GM18873 (cell line): Measurements from ENCODE around the gene ADAMTS17.

Experiments
- ATAC-seq: cut with Tn5 transposase; IDR thresholded peaks from one replicate; pipeline ENCODE4 v1.9.1; 2021; ENCODE audit warnings: mild to moderate bottlenecking, moderate library complexity, moderate number of reproducible peaks; ENCODE audit not compliant: unreplicated experiment, low FRiP score

The ADAMTS17 gene

DNA sequence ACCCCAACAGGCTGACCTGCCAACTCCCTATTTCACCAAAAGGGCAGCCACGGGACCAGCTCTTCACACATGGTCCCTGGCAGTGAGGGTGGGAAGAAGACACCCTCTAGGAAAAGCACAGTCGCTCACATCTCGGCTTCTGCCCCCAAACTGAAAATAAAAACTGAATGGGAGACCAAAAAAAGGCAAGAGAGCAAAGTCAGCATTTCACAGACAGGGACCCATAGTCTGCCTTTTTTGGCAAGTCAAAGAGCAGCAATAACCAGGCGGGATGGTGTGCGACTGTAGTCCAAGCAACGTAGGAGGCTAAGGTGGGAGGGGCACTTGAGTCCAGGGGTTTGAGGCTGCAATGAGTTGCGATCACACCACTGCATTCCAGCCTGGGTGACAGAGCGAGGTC lies 154.1 kb downstream of the ADAMTS17 start:
- ATAC-seq, result no peak

DNA sequence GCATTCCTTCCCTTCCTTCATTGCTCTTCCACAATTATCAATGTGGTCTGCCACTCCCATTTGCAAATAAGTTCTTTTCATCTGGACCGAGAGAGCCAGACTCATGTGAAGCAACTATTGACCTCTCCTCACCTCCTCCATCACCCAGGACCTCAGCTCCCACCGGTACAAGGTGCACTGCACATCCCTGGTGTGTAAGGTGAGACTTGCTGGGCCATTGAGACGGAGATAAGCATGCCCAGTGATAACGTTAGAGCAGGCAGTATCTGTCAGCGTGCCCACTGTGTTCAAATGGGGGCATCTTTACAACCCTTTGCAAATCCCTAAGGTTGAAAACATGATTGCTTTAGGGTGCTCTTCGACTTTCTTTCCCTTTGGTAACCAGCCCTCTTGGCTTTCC lies 154.8 kb downstream of the ADAMTS17 start:
- no peak for ATAC-seq

DNA sequence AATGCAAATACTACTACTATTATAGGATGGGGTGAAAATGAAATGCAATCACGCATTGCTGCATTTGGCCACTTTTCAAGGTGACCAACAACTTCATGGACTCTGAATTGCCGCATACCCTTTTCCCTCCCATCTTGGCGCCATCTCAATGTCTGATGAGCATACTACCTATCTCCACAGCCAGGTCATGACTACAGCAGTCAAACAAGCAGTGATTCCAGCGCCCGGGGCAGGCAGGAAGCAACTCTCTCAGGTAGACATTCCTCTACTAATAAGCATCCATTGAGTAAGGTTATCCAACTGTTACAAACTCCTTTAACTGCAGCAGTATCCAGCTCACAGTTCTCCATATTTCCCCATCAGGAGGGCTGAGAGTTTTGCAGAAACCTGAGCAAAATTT lies 155.4 kb downstream of the ADAMTS17 start:
- ATAC-seq, result no peak

DNA sequence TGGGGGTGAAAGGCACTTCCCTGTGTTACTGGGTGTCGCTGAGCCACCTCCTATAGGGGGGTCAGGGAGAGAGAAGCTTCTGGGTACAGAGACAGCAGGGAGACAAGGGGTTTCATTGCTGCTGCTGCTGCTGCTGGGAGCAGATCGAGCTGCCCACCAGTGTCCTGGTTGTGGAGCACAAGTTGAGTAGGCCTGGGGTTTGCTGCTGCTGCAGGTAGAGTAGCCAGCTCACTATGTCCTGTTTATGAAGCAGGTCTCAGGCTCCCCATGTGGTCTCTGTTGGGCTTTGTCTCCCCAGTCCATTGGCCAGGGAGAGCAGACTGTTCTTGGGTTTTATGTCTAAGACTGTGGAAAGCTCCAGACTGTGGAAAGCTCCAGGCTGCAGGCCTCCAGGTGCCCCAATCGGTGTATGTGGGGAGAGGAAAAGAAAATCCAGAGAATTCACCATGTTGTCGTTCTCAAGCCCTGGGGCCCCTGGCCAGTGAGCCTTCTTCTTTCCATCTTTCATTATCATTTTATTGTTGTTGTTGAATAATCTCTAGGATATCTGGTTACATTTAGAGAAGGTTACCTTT lies 157.8 kb downstream of the ADAMTS17 start:
- no peak for ATAC-seq

DNA sequence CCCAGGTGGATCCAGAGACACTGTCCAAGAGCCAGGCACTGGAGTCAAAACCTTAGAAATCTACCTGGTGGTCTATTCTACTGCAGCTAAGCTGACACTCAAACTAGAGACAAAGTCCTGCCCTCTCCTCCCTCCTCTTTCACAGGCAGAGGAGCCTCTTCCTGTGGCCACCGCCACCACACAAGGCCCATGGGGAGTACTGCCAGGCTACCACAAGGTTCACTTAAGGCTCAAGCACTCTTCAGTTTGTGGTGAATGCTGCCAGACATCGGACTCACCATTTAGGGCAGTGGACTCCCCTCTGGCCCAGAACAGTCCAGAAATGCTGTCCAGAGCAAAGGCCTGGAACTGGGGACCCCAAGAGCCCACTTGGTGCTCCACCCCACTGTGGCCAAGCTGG lies 160.9 kb downstream of the ADAMTS17 start:
- ATAC-seq, result no peak

DNA sequence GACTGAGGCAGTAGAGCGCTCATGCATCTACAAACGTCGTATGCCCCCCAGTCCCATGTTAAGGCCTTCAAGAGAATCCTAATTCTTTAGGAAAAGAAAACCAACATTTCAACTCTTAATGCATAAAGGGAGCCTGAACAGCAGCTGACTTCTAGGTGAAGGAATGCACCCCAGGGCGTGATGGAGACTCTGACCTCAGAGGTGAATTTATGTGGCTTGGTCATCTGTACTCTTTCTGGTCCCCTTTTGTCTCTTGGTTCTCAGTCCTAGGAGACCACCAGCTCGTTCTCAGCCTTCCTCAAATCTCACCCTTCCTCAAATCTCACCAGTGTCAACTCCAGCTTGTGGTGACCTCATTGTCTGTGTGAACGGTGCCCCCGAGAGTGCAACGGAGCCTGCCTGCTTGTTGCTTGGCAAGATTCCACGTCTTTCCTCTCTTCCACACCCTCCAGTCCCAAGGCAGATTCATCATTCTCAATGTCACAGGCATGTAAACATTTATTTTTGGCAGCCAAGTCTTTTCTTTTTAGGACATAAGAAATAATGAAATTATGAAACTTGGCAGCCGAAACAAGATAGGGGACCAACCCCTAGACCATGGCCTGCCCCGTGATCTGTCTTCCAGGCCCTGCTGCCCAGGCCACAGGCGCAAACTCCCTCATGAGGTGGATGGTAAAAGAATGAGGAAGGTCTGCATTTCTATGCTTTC lies 166.2 kb downstream of the ADAMTS17 start:
- no peak for ATAC-seq

DNA sequence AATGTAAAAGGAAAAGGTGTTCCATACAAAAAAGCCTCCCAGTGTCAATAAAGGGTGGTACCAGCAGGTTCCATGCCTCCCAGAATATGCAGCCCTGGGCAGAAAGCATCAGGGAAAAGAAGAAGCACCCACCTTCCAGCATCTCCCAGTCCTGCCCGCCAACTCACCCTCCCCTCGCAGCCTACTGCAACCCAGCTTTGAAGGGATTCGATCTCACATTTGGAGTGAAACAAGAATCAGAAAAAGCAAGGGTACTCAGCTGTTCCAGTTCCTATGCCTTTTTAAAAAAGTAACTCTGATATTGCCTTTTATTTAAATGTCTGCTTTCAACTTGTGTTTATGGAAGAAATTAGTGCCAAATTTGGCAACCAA lies 166.9 kb downstream of the ADAMTS17 start:
- ATAC-seq, result no peak

DNA sequence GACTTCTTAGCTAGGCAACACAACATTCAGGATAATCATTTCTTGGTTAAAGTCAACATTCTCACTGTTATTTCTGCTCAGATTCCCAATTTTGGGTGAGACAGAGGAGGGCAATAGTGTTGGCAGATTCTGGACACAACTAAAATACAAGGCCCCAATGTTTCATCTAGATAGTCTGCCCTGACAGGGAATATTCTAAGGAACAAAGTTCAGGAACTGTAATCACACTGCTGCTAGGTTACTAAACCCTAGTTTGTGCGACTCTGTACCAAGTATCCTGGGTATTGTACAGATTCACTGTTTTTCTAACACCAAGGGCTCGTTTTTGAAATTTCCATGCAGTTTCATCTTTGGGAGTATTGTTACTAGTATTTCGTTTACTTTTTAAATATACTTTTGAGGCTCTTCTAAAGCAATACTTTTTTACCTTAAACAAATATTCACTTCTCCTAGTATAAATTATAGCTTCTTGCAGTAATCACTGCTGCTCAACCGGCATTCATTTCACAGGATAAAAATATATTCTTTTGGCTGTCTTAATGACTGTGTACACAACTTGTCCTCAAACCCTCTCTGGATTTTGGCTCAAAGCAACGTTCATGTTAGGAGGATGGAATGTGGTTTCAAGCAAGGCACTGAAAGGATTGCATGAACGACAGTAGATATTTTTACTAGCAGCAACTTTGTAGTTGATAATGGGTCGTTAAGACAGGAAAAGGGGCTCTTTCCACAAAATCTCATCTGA lies 167.4 kb downstream of the ADAMTS17 start:
- ATAC-seq, result no peak

DNA sequence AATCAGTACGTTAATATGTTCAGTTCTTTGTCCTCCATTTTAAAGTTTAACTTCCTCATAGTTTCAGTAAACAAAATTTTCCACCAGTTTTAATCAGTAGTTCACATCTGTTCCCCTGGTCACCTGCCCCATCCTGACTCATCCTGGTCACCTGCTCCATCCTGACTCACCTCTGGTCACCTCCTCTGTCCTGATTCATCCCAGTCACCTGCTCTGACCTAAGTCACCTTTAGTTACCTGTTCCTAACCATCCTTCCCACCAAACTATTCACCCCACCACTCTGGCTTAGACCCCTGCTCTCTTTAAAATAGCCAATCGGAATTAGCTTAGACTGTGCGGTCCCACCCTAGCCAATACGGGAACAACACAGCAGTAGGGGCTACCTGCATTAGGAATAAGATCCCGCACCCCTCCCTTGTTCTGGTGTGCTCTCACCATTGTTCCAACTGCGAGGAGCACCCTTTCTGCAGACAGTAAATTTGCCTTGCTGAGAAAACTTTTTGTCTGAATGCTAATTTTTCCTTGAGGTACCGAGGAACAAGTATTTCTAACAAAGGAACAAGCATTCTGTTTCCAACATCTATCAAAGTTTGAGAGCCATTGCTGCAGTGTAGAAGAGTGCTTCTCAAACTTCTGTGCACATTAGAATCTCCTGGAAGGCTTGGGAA lies 169.3 kb downstream of the ADAMTS17 start:
- no peak for ATAC-seq

DNA sequence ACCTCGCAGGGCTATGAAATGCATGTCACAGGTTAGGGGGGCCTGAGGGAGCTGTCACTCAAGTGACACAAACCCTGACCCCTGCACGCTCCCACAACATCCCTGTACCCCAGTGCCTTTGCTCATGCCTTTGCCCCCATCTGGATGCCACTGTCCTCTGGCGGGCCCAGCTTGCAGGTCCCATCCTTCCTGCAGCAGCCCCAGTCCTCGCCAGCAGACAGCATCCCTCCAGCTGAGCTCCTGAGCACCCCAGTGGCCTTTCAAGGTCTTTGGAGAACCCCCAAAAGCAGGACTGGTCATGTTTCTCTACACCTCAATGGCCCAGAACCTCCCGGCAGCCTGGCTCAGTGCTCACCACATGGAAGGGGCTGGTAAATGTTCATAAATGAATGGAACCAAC lies 170.4 kb downstream of the ADAMTS17 start:
- no peak for ATAC-seq

DNA sequence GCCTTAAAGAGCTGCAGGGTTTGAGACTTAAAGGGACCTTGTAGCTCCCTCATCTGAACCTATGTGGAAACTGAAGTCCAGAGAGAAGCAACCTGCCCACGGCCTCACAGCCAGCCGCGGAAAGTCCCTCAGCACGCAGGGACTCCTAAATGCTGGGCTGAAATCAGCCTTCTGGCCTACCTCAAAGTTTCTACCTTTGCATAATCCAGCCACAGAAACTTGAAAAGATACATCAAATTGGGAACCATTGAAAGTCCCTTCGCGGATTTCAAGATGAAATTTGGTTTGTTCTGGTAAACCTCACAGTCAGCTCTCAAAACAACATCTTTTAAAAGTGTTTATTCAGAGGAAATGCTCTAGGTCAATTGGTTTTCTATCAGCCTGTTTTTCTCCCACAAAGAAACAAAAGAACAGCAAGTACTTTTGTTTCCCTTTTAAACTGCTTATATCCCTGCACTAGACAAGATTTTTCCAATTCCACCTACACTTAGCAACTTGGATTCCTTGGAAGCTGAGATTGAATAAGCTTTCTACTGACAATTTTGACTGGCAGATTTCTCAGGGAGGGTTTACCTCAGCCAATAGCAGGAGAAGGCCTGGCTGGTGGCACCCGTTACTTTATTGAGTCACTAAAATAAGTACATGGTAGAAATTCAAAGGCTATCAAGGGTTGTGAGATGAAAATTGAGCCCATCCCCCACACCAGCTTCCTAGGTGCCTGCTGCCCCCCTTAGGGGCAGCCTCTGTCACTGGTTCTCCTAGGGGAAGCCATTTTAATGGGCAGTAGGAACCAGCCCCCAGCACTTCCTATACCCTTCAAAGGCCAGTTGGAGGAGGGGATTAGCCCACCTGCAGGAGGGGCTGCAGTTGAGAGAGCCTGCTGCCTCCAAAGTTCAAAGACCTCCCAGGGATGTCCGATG lies 171.2 kb downstream of the ADAMTS17 start:
- peak; percentile 96 for ATAC-seq

DNA sequence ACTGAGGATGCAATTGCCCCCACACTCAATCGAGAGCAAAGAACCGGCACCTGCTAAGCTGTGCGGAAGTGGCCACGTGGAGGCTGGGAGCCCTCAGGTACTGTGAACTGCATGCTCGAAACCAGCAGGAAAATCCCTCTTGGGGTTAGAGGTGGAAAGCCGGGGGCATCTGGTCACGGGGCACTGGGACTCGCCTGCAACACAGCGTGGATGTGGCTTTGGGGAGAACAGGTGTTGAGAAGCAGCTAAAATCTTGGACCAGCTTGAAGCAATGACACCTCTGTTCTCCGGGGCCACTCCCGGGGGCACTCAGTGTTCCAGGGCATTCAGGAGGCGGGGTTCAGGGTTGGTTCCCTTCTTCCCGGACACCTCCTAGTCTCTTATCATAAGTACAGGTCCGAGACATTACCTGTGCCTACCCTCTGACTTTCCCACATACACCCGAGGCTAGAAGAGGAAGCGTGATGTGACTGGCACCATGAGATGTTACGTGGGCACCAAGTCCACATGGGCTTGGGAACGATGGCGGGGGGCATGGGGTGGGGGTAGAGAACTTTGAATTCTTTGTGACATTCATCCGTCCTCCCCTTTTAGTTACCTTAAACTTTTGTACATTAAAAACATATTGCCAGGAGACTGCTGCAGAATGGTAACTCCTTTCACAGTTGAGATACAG lies 172.0 kb downstream of the ADAMTS17 start:
- no peak for ATAC-seq

DNA sequence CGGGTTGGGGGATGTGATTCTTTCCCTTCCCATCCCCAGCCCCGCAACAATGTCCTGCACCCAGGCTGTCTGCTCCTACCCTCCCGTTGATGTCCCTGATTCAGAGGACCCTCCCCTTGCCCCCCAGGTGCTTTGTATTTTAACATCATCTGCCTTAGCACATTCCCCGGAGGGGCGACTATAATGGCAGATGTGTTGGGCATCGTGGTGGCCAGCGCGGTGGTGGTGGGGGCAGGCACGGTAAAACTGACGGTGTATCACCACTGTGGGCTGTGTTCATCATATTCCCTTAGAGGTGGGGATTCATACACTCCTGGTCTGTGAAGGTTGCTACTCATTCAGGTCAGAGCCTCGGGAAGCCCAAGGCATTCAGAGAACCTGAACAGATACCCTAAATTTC lies 173.0 kb downstream of the ADAMTS17 start:
- no peak for ATAC-seq

DNA sequence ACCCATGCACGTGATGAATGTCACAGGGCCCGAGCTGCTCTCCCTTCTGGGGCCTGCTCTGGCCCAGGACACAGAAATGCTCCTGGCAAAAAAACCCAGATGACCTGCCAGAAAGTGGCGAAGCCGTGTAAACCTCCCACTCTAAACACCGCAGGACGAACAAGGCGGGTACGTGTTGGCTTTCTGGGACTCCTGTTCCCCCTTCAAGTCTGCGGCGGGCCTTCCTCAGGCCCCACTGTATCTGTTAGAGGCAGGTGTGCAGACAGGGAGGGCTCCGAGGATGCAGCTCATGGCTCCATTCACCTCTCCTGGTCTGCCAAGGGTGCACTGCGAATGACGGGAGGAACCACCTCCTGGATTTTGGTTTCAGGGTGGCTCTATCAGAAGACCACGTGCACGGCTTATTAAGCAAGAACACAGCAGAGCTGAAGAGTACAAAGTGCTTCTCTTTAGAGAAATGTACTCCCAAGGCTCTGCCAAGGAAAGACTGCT lies 173.8 kb downstream of the ADAMTS17 start:
- no peak for ATAC-seq

DNA sequence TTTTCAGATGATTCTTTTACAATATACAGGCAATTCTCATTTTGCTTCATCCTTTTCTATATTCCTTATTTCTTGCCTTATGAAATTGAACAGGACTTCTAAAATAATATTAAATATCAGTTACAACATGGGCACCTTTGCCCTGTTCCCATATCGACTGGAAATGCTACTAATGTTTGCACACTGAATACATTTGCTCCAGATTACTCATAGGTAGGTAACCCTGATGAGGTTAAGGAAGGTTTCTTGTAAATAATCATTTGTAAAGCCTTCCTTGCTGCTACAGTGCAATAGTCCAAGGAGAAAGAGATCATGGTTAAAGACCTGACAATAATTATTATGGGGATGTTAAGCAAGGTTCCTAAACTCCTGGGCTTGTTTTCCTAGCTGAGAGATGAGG lies 175.5 kb downstream of the ADAMTS17 start:
- no peak for ATAC-seq

DNA sequence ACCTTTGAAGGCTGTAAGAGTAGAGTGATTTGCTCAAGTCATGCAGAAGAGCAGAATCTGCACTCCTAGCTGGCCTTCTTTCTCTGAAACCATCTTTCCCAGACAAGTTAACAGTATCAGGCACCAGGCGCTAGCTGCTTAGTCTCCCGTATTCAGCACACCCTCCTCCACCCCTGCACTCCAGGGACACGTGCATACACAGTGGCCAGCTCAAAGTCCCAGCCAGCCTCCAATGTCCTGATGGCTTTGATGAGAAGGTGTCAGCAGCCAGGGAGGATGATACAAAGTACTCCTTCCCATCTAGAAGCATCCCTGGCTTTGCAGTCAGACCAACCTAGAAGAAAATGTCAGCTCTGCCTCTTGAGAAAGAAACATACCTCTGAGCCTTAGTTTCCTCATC lies 177.8 kb downstream of the ADAMTS17 start:
- no peak for ATAC-seq

DNA sequence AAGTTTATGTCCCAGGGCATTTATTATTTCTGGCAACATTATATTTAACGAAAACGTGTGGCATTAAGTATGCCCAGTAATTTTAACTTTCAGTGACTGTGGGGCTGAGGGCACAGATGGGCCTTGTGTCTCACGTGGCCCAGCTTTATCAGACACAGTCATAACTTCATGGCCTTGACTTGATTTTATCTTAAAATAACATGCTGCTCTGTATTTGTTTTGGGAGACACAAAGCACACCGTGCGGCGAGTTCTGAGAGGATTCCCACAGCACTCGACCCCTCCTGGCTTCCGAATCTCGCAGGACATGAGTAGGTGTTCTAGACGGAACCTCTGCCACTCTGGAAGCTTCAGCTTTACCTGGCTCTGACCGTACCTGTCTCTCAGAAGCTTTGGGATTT lies 180.8 kb downstream of the ADAMTS17 start:
- no peak for ATAC-seq

DNA sequence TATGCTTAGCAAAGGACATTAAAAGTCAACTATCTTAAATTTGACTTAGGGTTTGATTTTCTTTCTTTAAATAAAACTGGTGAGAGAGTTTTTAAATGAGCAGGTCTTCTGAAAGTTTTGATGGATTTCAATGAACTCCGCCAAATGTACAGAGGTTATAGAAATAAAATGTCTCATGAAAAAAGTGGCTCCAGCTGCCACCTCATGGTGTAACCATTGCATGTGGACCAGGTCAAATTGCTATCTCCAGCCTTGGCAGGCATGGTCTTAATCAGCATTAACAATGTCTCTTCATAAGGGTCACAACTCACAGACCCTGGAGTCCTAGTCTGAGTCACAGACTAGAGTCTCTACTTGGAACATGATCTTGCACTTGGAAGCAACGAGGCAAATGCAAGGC lies 182.3 kb downstream of the ADAMTS17 start:
- no peak for ATAC-seq

DNA sequence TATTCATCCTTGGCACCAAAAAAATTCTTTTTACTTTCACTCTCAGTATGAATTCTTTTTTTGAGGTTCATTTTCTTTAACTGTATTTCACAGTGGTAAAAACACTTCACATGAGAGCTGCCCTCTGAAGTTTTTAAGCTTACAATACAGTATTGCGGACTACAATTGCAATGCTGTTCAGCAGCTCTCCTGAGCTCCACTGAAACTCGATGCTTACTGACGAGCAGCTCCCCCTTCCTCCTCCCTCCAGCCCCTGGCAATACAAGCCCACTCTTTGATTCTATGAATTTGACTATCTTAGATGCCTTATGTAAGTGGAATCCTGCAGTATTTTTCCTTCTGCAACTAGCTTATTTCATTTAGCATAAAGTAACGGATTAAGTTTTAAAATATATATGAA lies 183.4 kb downstream of the ADAMTS17 start:
- ATAC-seq, result no peak

DNA sequence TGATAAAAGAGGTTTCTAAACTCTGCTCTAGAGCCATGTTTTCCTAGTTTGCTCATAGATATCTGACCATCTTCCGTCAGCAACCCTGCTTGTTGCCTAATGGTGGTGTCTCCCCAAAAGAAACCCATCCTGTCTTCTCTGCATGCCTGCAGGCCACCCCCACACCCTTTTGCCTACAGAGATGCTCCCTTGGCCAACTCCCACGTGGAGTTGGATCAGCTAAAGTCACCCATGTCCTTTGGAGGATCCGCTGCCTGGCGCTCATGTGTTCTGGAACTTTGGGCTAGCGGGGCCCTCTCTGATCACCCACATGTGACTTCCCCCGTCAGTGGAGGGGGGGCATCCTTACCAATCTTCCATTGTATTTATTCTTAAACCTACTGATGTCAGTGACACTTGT lies 185.6 kb downstream of the ADAMTS17 start:
- ATAC-seq, result no peak
